GM18502 (cell line): ENCODE results near the gene TARM1.
"Not testable (repeated sequence)": the region's sequence is repeated elsewhere in the genome, so short reads cannot be mapped to it uniquely, and the experiment has no call there.

Experiments
- ATAC-seq: cut with Tn5 transposase; IDR thresholded peaks from one replicate; pipeline ENCODE4 v1.9.1; 2021; ENCODE audit warnings: mild to moderate bottlenecking; ENCODE audit not compliant: unreplicated experiment, poor library complexity

Gene TARM1

GRCh38 chr19:54036542-54036941, 44.6 kb downstream of the TARM1 start:
- ATAC-seq = not testable (repeated sequence)

GRCh38 chr19:54035215-54036178, 45.7 kb downstream of the TARM1 start:
- ATAC-seq = no peak

GRCh38 chr19:54030895-54031586, 50.1 kb downstream of the TARM1 start:
- no peak for ATAC-seq

- ATAC-seq = no peak
Observed at GRCh38 chr19:54029930-54030490, 51.2 kb downstream of the TARM1 start.

GRCh38 chr19:54029301-54029700, 51.9 kb downstream of the TARM1 start:
- ATAC-seq = no peak

GRCh38 chr19:54026656-54027055, 54.5 kb downstream of the TARM1 start:
- no peak for ATAC-seq

- ATAC-seq = no peak
Observed at GRCh38 chr19:54024660-54025059, 56.5 kb downstream of the TARM1 start.

- ATAC-seq = no peak
Observed at GRCh38 chr19:54023191-54023590, 58.0 kb downstream of the TARM1 start.

- ATAC-seq = no peak
Observed at GRCh38 chr19:54021932-54022331, 59.2 kb downstream of the TARM1 start.

- ATAC-seq = no peak
Observed at GRCh38 chr19:54021363-54021762, 59.8 kb downstream of the TARM1 start.
